Measurements from ENCODE around the gene HCST.
"Not testable (repeated sequence)": the region's sequence is repeated elsewhere in the genome, so short reads cannot be mapped to it uniquely, and the experiment has no call there.

Gene HCST

GRCh38 chr19:35870124-35870736, 32.1 kb upstream of the HCST start:
- not testable (repeated sequence) for DNase-seq (ENCODE audit: low spot score in 2 of 2); ATAC-seq; H3K9me3 Mint-ChIP-seq; H3K27ac Mint-ChIP-seq; H3K36me3 Mint-ChIP-seq
- peaks cover 25% of the 10 kb centered on the region for H3K4me1 Mint-ChIP-seq
- H3K4me3 Mint-ChIP-seq: peak overlapping the region; percentile 66

DNA sequence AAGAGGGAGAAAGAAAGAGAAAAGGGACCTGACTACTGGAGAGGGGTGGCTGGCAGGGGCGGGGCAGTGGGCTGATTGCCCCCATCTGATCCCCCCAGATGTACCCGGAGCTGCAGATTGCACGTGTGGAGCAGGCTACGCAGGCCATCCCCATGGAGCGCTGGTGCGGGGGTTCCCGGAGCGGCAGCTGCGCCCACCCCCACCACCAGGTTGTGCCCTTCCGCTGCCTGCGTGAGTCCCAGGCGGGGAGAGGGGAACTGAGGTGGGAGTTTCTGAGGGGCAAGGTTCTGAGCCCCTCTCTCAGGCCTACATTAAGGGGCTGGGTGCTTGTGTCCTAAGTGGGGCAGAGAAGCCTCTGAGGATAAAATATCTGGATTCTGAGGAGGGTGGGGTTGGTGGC, 31.5 kb upstream of the HCST start:
- ATAC-seq (no peak), DNase-seq (ENCODE audit: low spot score in 2 of 2) (no peak)
- H3K27ac Mint-ChIP-seq: no peak overlapping the region
- no peaks in the 10 kb centered on the region for H3K9me3 Mint-ChIP-seq
- no peak overlapping the region for H3K4me3 Mint-ChIP-seq
- H3K36me3 Mint-ChIP-seq: no peaks in the 10 kb centered on the region
- peaks cover 25% of the 10 kb centered on the region for H3K4me1 Mint-ChIP-seq

GRCh38 chr19:35871611-35872010, 30.7 kb upstream of the HCST start:
- no peaks in the 10 kb centered on the region for H3K36me3 Mint-ChIP-seq
- H3K4me3 Mint-ChIP-seq: no peak overlapping the region
- no peaks in the 10 kb centered on the region for H3K9me3 Mint-ChIP-seq
- ATAC-seq: no peak
- peaks cover 25% of the 10 kb centered on the region for H3K4me1 Mint-ChIP-seq
- no peak for DNase-seq (ENCODE audit: low spot score in 2 of 2)
- no peak overlapping the region for H3K27ac Mint-ChIP-seq

- H3K4me1 Mint-ChIP-seq: peaks cover 25% of the 10 kb centered on the region
- no peak overlapping the region for H3K27ac Mint-ChIP-seq
- no peak for ATAC-seq
- DNase-seq (ENCODE audit: low spot score in 2 of 2): no peak
- no peaks in the 10 kb centered on the region for H3K9me3 Mint-ChIP-seq
- H3K4me3 Mint-ChIP-seq: no peak overlapping the region
- H3K36me3 Mint-ChIP-seq: no peaks in the 10 kb centered on the region
Measured at GRCh38 chr19:35872180-35872579, 30.1 kb upstream of the HCST start.

DNA sequence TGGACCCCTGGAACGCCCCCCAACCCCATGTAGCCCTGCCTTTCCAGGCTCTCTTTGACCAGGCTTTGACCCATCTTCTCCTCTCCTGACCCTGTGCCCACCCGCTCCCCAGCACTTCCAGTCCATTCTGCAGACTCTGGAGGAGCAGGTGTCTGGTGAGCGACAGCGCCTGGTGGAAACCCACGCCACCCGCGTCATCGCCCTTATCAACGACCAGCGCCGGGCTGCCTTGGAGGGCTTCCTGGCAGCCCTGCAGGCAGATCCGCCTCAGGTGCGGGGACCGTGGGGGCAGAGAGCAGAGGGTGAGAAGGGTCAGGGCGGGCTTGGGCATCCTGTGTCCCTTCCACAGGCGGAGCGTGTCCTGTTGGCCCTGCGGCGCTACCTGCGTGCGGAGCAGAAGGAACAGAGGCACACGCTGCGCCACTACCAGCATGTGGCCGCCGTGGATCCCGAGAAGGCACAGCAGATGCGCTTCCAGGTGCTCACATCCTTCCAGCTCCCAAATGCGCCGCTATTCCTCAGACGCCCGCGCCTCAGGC, 27.9 kb upstream of the HCST start:
- no peak overlapping the region for H3K27ac Mint-ChIP-seq
- H3K36me3 Mint-ChIP-seq: peaks cover 1% of the 10 kb centered on the region
- H3K4me3 Mint-ChIP-seq: no peak overlapping the region

DNA sequence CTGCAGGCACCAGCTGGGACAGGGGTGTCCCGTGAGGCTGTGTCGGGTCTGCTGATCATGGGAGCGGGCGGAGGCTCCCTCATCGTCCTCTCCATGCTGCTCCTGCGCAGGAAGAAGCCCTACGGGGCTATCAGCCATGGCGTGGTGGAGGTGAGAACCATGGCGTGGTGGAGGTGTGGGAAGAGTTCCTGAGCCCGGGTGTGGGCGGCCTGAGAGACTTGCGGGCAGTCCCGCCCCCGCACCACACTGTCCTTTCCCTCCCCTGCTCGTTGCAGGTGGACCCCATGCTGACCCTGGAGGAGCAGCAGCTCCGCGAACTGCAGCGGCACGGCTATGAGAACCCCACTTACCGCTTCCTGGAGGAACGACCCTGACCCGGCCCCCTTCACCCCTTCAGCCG, 23.3 kb upstream of the HCST start:
- H3K4me3 Mint-ChIP-seq: no peak overlapping the region
- H3K27ac Mint-ChIP-seq: no peak overlapping the region
- ATAC-seq (no peak), DNase-seq (ENCODE audit: low spot score in 2 of 2) (no peak)
- no peaks in the 10 kb centered on the region for H3K9me3 Mint-ChIP-seq
- peaks cover 9% of the 10 kb centered on the region for H3K36me3 Mint-ChIP-seq
- H3K4me1 Mint-ChIP-seq: peaks cover 9% of the 10 kb centered on the region

More for the DNA sequence above, 27.9 kb upstream of the HCST start:
- H3K9me3 Mint-ChIP-seq: no peaks in the 10 kb centered on the region
- ATAC-seq (no peak), DNase-seq (ENCODE audit: low spot score in 2 of 2) (no peak)
- peaks cover 11% of the 10 kb centered on the region for H3K4me1 Mint-ChIP-seq

DNA sequence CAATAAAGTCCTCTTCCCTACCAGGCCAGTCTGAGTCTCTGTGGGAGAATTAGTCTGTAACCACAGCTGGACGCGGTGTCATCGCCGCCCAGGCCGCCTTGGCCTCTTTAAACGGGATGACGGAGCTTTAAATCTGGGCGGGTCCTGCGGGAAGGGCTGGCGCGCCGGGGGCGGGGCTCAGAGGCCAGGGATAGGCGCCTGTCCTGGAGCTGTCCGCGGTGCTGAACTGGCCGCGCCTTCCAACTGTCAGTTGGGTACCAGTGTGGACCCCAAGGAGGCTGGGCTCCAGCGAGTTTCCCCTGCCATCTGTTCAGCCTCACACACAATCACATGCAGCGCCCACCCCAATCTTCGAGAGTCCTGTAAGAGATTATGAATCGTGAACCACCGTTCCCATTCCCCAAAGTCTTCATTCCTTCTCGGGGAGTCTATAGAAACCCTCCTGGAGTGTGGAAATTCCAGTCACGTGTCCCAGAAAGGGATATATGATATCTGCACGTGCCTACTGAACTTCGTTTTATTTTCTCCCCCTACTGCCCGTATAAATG, 22.5 kb upstream of the HCST start:
- no peak overlapping the region for H3K4me3 Mint-ChIP-seq

GRCh38 chr19:35882114-35882832, 20.1 kb upstream of the HCST start:
- no peak for DNase-seq (ENCODE audit: low spot score in 2 of 2)
- no peak overlapping the region for H3K27ac Mint-ChIP-seq
- no peaks in the 10 kb centered on the region for H3K9me3 Mint-ChIP-seq
- H3K4me3 Mint-ChIP-seq: no peak overlapping the region
- ATAC-seq: peak; percentile 41
- peaks cover 37% of the 10 kb centered on the region for H3K36me3 Mint-ChIP-seq
- peaks cover 15% of the 10 kb centered on the region for H3K4me1 Mint-ChIP-seq

More for the DNA sequence above, 22.5 kb upstream of the HCST start:
- Mint-ChIP-seq H3K4me1 (peaks cover 9% of the 10 kb centered on the region), H3K36me3 (peaks cover 15% of the 10 kb centered on the region), H3K9me3 (no peaks in the 10 kb centered on the region), H3K27ac (no peak overlapping the region)
- peak; percentile 84 to 92 for DNase-seq (ENCODE audit: low spot score in 2 of 2)
- peak; percentile 86 for ATAC-seq

- Mint-ChIP-seq H3K9me3 (no peaks in the 10 kb centered on the region), H3K4me1 (peaks cover 26% of the 10 kb centered on the region)
Measured at GRCh38 chr19:35883882-35884281, 18.4 kb upstream of the HCST start.

DNA sequence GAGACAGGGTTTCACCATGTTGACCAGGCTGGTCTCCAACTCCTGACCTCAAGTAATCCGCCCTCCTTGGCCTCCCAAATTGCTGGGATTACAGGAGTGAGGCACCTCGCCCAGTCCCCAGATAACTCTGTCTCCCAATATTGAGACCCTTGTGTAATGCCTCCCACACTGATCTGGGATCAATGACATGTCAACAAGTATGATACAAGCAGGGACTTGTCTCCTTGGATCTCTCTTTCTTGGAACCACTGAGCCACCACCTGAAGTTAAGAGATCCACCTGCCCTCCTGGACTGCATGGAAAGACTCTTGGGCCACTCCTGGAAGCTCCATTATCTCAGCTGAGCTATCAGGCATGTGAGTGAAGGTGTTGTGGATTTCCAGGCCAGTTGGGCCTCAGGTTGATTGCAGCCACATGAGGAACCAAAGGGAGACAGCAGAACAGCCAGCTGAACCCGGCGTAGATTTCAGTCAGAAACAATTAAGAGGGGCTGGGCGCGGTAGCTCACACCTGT, 17.0 kb upstream of the HCST start:
- Mint-ChIP-seq H3K36me3 (peaks cover 61% of the 10 kb centered on the region), H3K4me1 (peaks cover 24% of the 10 kb centered on the region), H3K4me3 (no peak overlapping the region), H3K27ac (peak overlapping the region; percentile 61), H3K9me3 (no peaks in the 10 kb centered on the region)
- ATAC-seq (no peak), DNase-seq (ENCODE audit: low spot score in 2 of 2) (no peak)

More at GRCh38 chr19:35883882-35884281, 18.4 kb upstream of the HCST start:
- no peak for DNase-seq (ENCODE audit: low spot score in 2 of 2)
- H3K36me3 Mint-ChIP-seq: peaks cover 53% of the 10 kb centered on the region
- no peak overlapping the region for H3K4me3 Mint-ChIP-seq
- no peak for ATAC-seq
- H3K27ac Mint-ChIP-seq: no peak overlapping the region

GRCh38 chr19:35885904-35886303, 16.4 kb upstream of the HCST start:
- ATAC-seq: no peak
- Mint-ChIP-seq H3K9me3 (no peaks in the 10 kb centered on the region), H3K4me1 (peaks cover 24% of the 10 kb centered on the region), H3K36me3 (peaks cover 67% of the 10 kb centered on the region), H3K4me3 (no peak overlapping the region), H3K27ac (peak overlapping the region; percentile 48)
- no peak for DNase-seq (ENCODE audit: low spot score in 2 of 2)

- ATAC-seq (no peak), DNase-seq (ENCODE audit: low spot score in 2 of 2) (no peak)
- peaks cover 80% of the 10 kb centered on the region for H3K36me3 Mint-ChIP-seq
- H3K27ac Mint-ChIP-seq: peak overlapping the region; percentile 84
- no peaks in the 10 kb centered on the region for H3K9me3 Mint-ChIP-seq
- peaks cover 24% of the 10 kb centered on the region for H3K4me1 Mint-ChIP-seq
- no peak overlapping the region for H3K4me3 Mint-ChIP-seq
Measured at GRCh38 chr19:35887197-35887596, 15.1 kb upstream of the HCST start.

GRCh38 chr19:35888398-35888797, 13.9 kb upstream of the HCST start:
- Mint-ChIP-seq H3K9me3 (no peaks in the 10 kb centered on the region), H3K36me3 (peaks cover 92% of the 10 kb centered on the region), H3K4me3 (no peak overlapping the region), H3K27ac (peak overlapping the region; percentile 84), H3K4me1 (peaks cover 31% of the 10 kb centered on the region)
- DNase-seq (ENCODE audit: low spot score in 2 of 2) (no peak), ATAC-seq (no peak)

GRCh38 chr19:35889370-35890112, 12.8 kb upstream of the HCST start:
- no peaks in the 10 kb centered on the region for H3K9me3 Mint-ChIP-seq
- ATAC-seq: peak; percentile 19
- H3K27ac Mint-ChIP-seq: peak overlapping the region; percentile 70
- H3K36me3 Mint-ChIP-seq: peaks cover 96% of the 10 kb centered on the region
- H3K4me1 Mint-ChIP-seq: peaks cover 31% of the 10 kb centered on the region
- H3K4me3 Mint-ChIP-seq: no peak overlapping the region
- DNase-seq (ENCODE audit: low spot score in 2 of 2): no peak

- no peaks in the 10 kb centered on the region for H3K9me3 Mint-ChIP-seq
- no peak for ATAC-seq
- H3K4me1 Mint-ChIP-seq: peaks cover 31% of the 10 kb centered on the region
- H3K4me3 Mint-ChIP-seq: no peak overlapping the region
- peak overlapping the region; percentile 70 for H3K27ac Mint-ChIP-seq
- no peak for DNase-seq (ENCODE audit: low spot score in 2 of 2)
- H3K36me3 Mint-ChIP-seq: peaks cover 100% of the 10 kb centered on the region
Measured at GRCh38 chr19:35890113-35890650, 12.1 kb upstream of the HCST start.

Measured in stimulated activated effector memory CD8-positive, alpha-beta T cell treated with anti-CD3 and anti-CD28 coated beads, Interleukin-12 subunit alpha, Interleukin-12 subunit beta, amount 100 ng/mL, for 72 hours (primary cell).